ENCODE measurements around the gene EIF3F. TPM values are rescaled to one million over a fixed set of nuclear protein-coding genes. Genes with fewer than 3 reads are reported as not detected.

EIF3F gene
- total RNA-seq (ENCODE audit: low replicate concordance), result 196 and 334 TPM in 2 replicates

DNA sequence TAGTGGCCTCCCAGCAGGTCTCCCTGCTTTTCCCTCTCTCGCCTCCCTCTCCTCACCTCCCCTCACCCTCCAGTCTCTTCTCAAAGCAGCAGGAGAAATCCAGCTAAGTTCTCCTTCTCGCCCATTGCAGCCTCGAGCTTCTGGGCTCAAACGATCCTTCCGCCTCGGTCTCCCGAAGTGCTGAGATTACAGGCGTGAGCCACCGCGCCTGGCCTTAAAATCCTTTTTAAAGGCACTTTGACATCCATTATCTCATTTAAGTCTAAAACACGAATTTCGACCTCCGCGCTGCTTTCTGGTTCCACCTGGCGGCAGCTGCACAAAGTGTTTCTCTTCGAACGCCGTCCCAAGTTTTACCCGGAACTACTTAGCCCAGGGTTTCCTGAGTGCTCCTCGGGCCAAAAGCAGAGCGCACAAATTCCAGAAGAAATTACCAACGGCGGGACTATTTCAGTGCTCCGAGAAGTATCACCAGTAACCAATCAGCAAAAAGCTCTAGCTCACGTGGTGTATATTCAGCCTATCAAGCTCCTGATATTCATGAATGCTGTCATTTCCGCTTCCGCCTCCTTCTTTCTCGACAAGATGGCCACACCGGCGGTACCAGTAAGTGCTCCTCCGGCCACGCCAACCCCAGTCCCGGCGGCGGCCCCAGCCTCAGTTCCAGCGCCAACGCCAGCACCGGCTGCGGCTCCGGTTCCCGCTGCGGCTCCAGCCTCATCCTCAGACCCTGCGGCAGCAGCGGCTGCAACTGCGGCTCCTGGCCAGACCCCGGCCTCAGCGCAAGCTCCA lies at the start of gene EIF3F:
TSS of gene EIF3F (plus strand) at position 570 of the 792 bp plus-strand sequence. CDS start at position 586, 16 bp downstream.
- H3K4me3 ChIP-seq (ENCODE audit: low read depth, low read length), result peak within 1 kb of the TSS; percentile 78
- DNase-seq (ENCODE audit: low read depth), result peak; percentile 100

GRCh38 chr11:7941146-7941545 lies 46.0 kb upstream of the EIF3F start:
- TF ChIP-seq, protein P1, sequence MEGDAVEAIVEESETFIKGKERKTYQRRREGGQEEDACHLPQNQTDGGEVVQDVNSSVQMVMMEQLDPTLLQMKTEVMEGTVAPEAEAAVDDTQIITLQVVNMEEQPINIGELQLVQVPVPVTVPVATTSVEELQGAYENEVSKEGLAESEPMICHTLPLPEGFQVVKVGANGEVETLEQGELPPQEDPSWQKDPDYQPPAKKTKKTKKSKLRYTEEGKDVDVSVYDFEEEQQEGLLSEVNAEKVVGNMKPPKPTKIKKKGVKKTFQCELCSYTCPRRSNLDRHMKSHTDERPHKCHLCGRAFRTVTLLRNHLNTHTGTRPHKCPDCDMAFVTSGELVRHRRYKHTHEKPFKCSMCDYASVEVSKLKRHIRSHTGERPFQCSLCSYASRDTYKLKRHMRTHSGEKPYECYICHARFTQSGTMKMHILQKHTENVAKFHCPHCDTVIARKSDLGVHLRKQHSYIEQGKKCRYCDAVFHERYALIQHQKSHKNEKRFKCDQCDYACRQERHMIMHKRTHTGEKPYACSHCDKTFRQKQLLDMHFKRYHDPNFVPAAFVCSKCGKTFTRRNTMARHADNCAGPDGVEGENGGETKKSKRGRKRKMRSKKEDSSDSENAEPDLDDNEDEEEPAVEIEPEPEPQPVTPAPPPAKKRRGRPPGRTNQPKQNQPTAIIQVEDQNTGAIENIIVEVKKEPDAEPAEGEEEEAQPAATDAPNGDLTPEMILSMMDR (IDR thresholded peaks at IDR 0.05; ENCODE audit: insufficient read depth, low read length), result no peak
- no peak overlapping the region for H3K4me3 ChIP-seq (ENCODE audit: low read depth, low read length)

More for the DNA sequence above, at the start of gene EIF3F:
- TF ChIP-seq, protein P1 (IDR thresholded peaks at IDR 0.05; ENCODE audit: insufficient read depth, low read length), result peak; percentile 80

GRCh38 chr11:7941608-7942007 lies 45.5 kb upstream of the EIF3F start, which contains the start of gene OR10A3:
TSS of gene OR10A3 (minus strand) at chr11:7941708. CDS start at chr11:7939520, 2,188 bp downstream.
- TF ChIP-seq, protein P1 (IDR thresholded peaks at IDR 0.05; ENCODE audit: insufficient read depth, low read length), result no peak
- DNase-seq (ENCODE audit: low read depth), result no peak
- H3K4me3 ChIP-seq (ENCODE audit: low read depth, low read length), result no peak within 1 kb of the TSS

More at GRCh38 chr11:7941146-7941545, 46.0 kb upstream of the EIF3F start:
- no peak for DNase-seq (ENCODE audit: low read depth)

- DNase-seq (ENCODE audit: low read depth), result no peak
- no peak overlapping the region for H3K4me3 ChIP-seq (ENCODE audit: low read depth, low read length)
- TF ChIP-seq, protein P1 (IDR thresholded peaks at IDR 0.05; ENCODE audit: insufficient read depth, low read length), result no peak
These were observed 43.0 kb upstream of the EIF3F start for GRCh38 chr11:7944123-7944522.

DNA sequence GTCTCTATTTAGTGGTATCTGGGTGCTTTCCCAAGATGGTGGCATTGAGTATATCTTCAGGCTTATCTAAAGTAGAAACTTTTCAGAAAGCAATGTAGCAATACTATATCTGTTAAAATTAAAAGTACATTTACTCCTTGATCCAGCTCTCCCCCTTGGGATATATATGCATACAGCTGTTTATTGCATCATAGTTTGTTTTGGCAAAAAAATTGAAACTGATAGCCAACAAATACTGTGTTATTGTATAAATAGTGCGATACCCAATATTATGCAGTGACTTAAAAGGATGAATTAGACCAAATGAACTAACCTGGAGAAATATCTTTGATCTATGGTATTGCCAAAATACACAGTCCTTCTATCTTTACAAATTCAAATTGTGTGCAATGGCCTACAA lies 37.2 kb upstream of the EIF3F start:
- DNase-seq (ENCODE audit: low read depth), result no peak
- TF ChIP-seq, protein P1 (IDR thresholded peaks at IDR 0.05; ENCODE audit: insufficient read depth, low read length), result no peak

GRCh38 chr11:7955191-7955590 lies 31.9 kb upstream of the EIF3F start:
- TF ChIP-seq, protein P1 (IDR thresholded peaks at IDR 0.05; ENCODE audit: insufficient read depth, low read length), result no peak
- no peak for DNase-seq (ENCODE audit: low read depth)

More for the DNA sequence above, 37.2 kb upstream of the EIF3F start:
- no peak overlapping the region for H3K4me3 ChIP-seq (ENCODE audit: low read depth, low read length)

More at GRCh38 chr11:7955191-7955590, 31.9 kb upstream of the EIF3F start:
- no peak overlapping the region for H3K4me3 ChIP-seq (ENCODE audit: low read depth, low read length)

Data from fibroblast of the aortic adventitia (primary cell).